PC-9 (cell line): ENCODE data around the gene KRTAP4-9. TPM values are rescaled to one million over a fixed set of nuclear protein-coding genes. Genes with fewer than 3 reads are reported as not detected.

Experiments
- BruUV-seq: library from RNA; stranded (reverse); fragments of 400-500 nt; replicated peaks from 2 replicates; lab custom pipeline; 2021; lab: Mats Ljungman, UMichigan
- CTCF ChIA-PET: fragments of 300-600 bp; sonication (Branson Sonifier 250); formaldehyde crosslinking; loops from one replicate; lab custom pipeline; 2022; ENCODE audit warnings: antibody characterized with exemption; lab: Charles Lee
- POLR2A ChIA-PET: fragments of 300-600 bp; sonication (Branson Sonifier 250); formaldehyde crosslinking; loops from one replicate; lab custom pipeline; 2022; ENCODE audit warnings: antibody characterized with exemption; ENCODE audit not compliant: unreplicated experiment; lab: Charles Lee
- DNase-seq, 2 experiments: peaks; one replicate each; pipeline versions ENCODE4 v3.0.0 to v3.0.0-alpha.2; 2015 to 2022; ENCODE audit warnings: mixed read lengths in 1 of 2
- H2AFZ ChIP-seq: fragments of 200-600 bp; sonication (generic); 2 replicates; pipeline ENCODE4 v1.8.1; 2017; ENCODE audit warnings: antibody characterized with exemption
- H3F3A ChIP-seq: fragments of 200-600 bp; sonication (generic); 2 replicates; pipeline ENCODE4 v1.8.1; 2017; ENCODE audit warnings: antibody characterized with exemption, mild to moderate bottlenecking, low read depth; ENCODE audit not compliant: insufficient read depth
- H3K27ac ChIP-seq: fragments of 200-600 bp; sonication (generic); 2 replicates; pipeline ENCODE4 v1.6.1; 2016; ENCODE audit warnings: mixed run types
- H3K27me3 ChIP-seq: fragments of 200-600 bp; sonication (generic); 2 replicates; pipeline ENCODE4 v1.6.1; 2016; ENCODE audit warnings: low read depth, mixed run types; ENCODE audit not compliant: insufficient read depth
- H3K36me3 ChIP-seq: fragments of 200-600 bp; sonication (generic); 2 replicates; pipeline ENCODE4 v1.6.1; 2016; ENCODE audit warnings: low read depth, mixed run types
- H3K4me1 ChIP-seq: fragments of 200-600 bp; sonication (generic); replicated peaks from 2 replicates; pipeline ENCODE4 v1.6.1; 2016; ENCODE audit warnings: mixed run types; ENCODE audit not compliant: insufficient read depth
- H3K4me2 ChIP-seq: fragments of 200-600 bp; sonication (generic); 2 replicates; pipeline ENCODE4 v1.6.1; 2017; ENCODE audit warnings: mixed run types
- H3K4me3 ChIP-seq: fragments of 200-600 bp; sonication (generic); 2 replicates; pipeline ENCODE4 v1.6.1; 2016; ENCODE audit warnings: mixed run types
- H3K79me2 ChIP-seq: fragments of 200-600 bp; sonication (generic); 2 replicates; pipeline ENCODE4 v1.6.1; 2017; ENCODE audit warnings: low read depth, mixed run types
- H3K9me2 ChIP-seq: fragments of 200-600 bp; sonication (generic); 2 replicates; pipeline ENCODE4 v1.8.1; 2017; ENCODE audit warnings: mild to moderate bottlenecking; ENCODE audit not compliant: insufficient read depth
- H3K9me3 ChIP-seq: fragments of 200-600 bp; sonication (generic); 2 replicates; pipeline ENCODE4 v1.8.1; 2016; ENCODE audit warnings: low read depth; ENCODE audit not compliant: insufficient read depth
- H4K20me1 ChIP-seq: fragments of 200-600 bp; sonication (generic); 2 replicates; pipeline ENCODE4 v1.8.1; 2017; ENCODE audit not compliant: insufficient read depth
- CTCF ChIP-seq: fragments of 200-600 bp; sonication (generic); conservative IDR thresholded peaks from 2 replicates; pipeline ENCODE4 v1.6.1; 2017; ENCODE audit warnings: mixed run types, antibody characterized with exemption, mild to moderate bottlenecking, moderate library complexity
- EZH2 ChIP-seq: fragments of 200-600 bp; sonication (generic); IDR thresholded peaks from 2 replicates; pipeline ENCODE4 v1.8.0; 2017; ENCODE audit warnings: antibody characterized with exemption, low read depth
- intact Hi-C: fragments of 100-400 bp; cut with micrococcal nuclease; formaldehyde crosslinking; loops from one replicate; pipeline ENCODE4 v1.10.0; 2022; ENCODE audit not compliant: unreplicated experiment
- total RNA-seq: library from RNA; stranded (reverse); gene quantifications from 2 replicates; pipeline ENCODE4 v1.2.3, GENCODE V29; 2021

Gene KRTAP4-9
- total RNA-seq, 1 experiment from 2014 or later, result not detected

GRCh38 chr17:41060052-41060604 is 45.1 kb upstream of the KRTAP4-9 start, which contains the start of gene KRTAP2-3:
KRTAP2-3 (minus strand) TSS chr17:41060114; CDS start chr17:41060050, 64 bp downstream.
- intact Hi-C loops, result loop anchor here (1.0 to 10.0 kb wide), 4 partner anchors 73 to 485 kb away; no protein-coding TSS in a partner anchor
- Histone ChIP-seq H3K4me1 (peaks cover 47% of the 10 kb centered on the region), H3K4me2 (peak within 1 kb of the TSS; percentile 43), H3K4me3 (no peak within 1 kb of the TSS), H3K79me2 (no peaks in the 10 kb centered on the region), H3K27me3 (no peaks in the 10 kb centered on the region), H3K36me3 (0 out of 2 replicates have a peak, but pooled peaks cover 5% of the 10 kb centered on the region), H3F3A (peaks cover 26% of the 10 kb centered on the region), H3K27ac (peak within 1 kb of the TSS; percentile 88), H3K9me3 (no peaks in the 10 kb centered on the region), H2AFZ (no peak within 1 kb of the TSS), H4K20me1 (no peaks in the 10 kb centered on the region), H3K9me2 (no peaks in the 10 kb centered on the region)
- DNase-seq, result peak; percentile 64 to 93
- CTCF ChIA-PET, result no interaction called here
- BruUV-seq, result no TSS peak
- no peak for TF ChIP-seq EZH2
- POLR2A ChIA-PET, result interaction anchor here (0.5 to 1.0 kb wide), 3 partner anchors 158 to 446 kb away, joined by 4 to 20 read pairs (median 8); partner anchors contain the start of gene KRT13

- H3K9me3 ChIP-seq, result no peaks in the 10 kb centered on the region
- intact Hi-C loops, result loop anchor here (2.0 to 10.0 kb wide), 3 partner anchors 71 to 483 kb away; no protein-coding TSS in a partner anchor
- no peak overlapping the region for H2AFZ ChIP-seq
- BruUV-seq, result no TSS peak
- H3K9me2 ChIP-seq, result no peaks in the 10 kb centered on the region
- ChIA-PET CTCF (no interaction called here), POLR2A (no interaction called here)
- H3K27ac ChIP-seq, result no peak overlapping the region
- H3F3A ChIP-seq, result peaks cover 31% of the 10 kb centered on the region
- no peaks in the 10 kb centered on the region for H4K20me1 ChIP-seq
- 0 out of 2 replicates have a peak, but pooled peaks cover 5% of the 10 kb centered on the region for H3K36me3 ChIP-seq
- no peaks in the 10 kb centered on the region for H3K27me3 ChIP-seq
- no peak overlapping the region for H3K4me2 ChIP-seq
- no peak overlapping the region for H3K4me3 ChIP-seq
- peak in 1 of 2 experiments; percentile 47 for DNase-seq
- H3K4me1 ChIP-seq, result peaks cover 60% of the 10 kb centered on the region
- TF ChIP-seq EZH2 (no peak), CTCF (no peak)
- H3K79me2 ChIP-seq, result no peaks in the 10 kb centered on the region
Observed at GRCh38 chr17:41061964-41062363, 43.2 kb upstream of the KRTAP4-9 start.

GRCh38 chr17:41063449-41063848 is 41.7 kb upstream of the KRTAP4-9 start:
- Histone ChIP-seq H3K36me3 (no peaks in the 10 kb centered on the region), H3K27ac (no peak overlapping the region), H3F3A (peaks cover 25% of the 10 kb centered on the region), H3K79me2 (no peaks in the 10 kb centered on the region), H4K20me1 (no peaks in the 10 kb centered on the region), H3K9me2 (no peaks in the 10 kb centered on the region), H3K27me3 (no peaks in the 10 kb centered on the region), H3K4me3 (no peak overlapping the region), H3K4me2 (no peak overlapping the region), H3K9me3 (no peaks in the 10 kb centered on the region), H3K4me1 (peaks cover 54% of the 10 kb centered on the region), H2AFZ (no peak overlapping the region)
- intact Hi-C loops, result loop anchor here (5.0 to 10.0 kb wide), 2 partner anchors 259 to 481 kb away; no protein-coding TSS in a partner anchor
- DNase-seq, result no peak
- BruUV-seq, result no TSS peak
- TF ChIP-seq CTCF, result no peak
- no peak for TF ChIP-seq EZH2
- ChIA-PET POLR2A (no interaction called here), CTCF (interaction anchor here (0.7 kb wide), 1 partner anchor 44 kb away, joined by 3 read pairs; no protein-coding TSS in a partner anchor)
